Endothelial cell of umbilical vein (primary cell): ENCODE measurements around the gene VASH2. TPM values are rescaled to one million over a fixed set of nuclear protein-coding genes. Genes with fewer than 3 reads are reported as not detected.
"Not testable (repeated sequence)": the region's sequence is repeated elsewhere in the genome, so short reads cannot be mapped to it uniquely, and the experiment has no call there.

Source experiments
- BruUV-seq: library from RNA; stranded (reverse); fragments of 400-500 nt; replicated peaks from 2 replicates; lab custom pipeline; 2021; lab: Mats Ljungman, UMichigan
- CTCF ChIA-PET: fragments of 300-600, 350-600 bp; sonication (Branson Sonifier 250); formaldehyde crosslinking; loops from one replicate; lab custom pipeline; 2021; ENCODE audit warnings: antibody characterized with exemption, inconsistent platforms; lab: Charles Lee
- POLR2A ChIA-PET: fragments of 300-600, 350-600 bp; sonication (Branson Sonifier 250); formaldehyde crosslinking; loops from one replicate; lab custom pipeline; 2021; ENCODE audit warnings: antibody characterized with exemption, inconsistent platforms; lab: Charles Lee
- DNase-seq: peaks from one replicate; pipeline ENCODE4 v3.0.0-alpha.2; 2011; ENCODE audit warnings: low read depth, low spot score
- FAIRE-seq: peaks from 2 replicates; lab custom pipeline; 2011; peaks lifted over from hg19 to GRCh38; lab: Jason Lieb, UNC
- H2AFZ ChIP-seq: 2 replicates; pipeline ENCODE4 v1.6.0; 2012; ENCODE audit warnings: low read depth, low read length, control low read depth, inconsistent platforms
- H3K27ac ChIP-seq: 2 replicates; pipeline ENCODE4 v1.5.1; 2011; ENCODE audit warnings: low read depth, mild to moderate bottlenecking, control low read depth, low read length, moderate library complexity; ENCODE audit not compliant: insufficient read depth
- H3K27me3 ChIP-seq, 2 experiments: 2 replicates each; pipeline versions ENCODE4 v1.6.0 to v1.6.1; 2011; ENCODE audit warnings: low read length in 2 of 2, mixed read lengths in 1 of 2; ENCODE audit not compliant: control insufficient read depth in 2 of 2, insufficient read depth in 2 of 2
- H3K36me3 ChIP-seq, 2 experiments: 2 replicates in 1 of 2; 3 replicates in 1 of 2; pipeline ENCODE4 v1.5.1; 2011; ENCODE audit warnings: low read length in 2 of 2, mild to moderate bottlenecking in 1 of 2, moderate library complexity in 1 of 2; ENCODE audit not compliant: control insufficient read depth in 2 of 2, insufficient read depth in 2 of 2; ENCODE audit errors: extremely low read depth in 1 of 2
- H3K4me1 ChIP-seq: 3 replicates; pipeline ENCODE4 v1.5.1; 2011; ENCODE audit warnings: mild to moderate bottlenecking, low read length; ENCODE audit not compliant: control insufficient read depth, insufficient read depth; ENCODE audit errors: extremely low read depth
- H3K4me2 ChIP-seq: 2 replicates; pipeline ENCODE4 v1.6.1; 2011; ENCODE audit warnings: low read length, control low read depth, mixed read lengths; ENCODE audit not compliant: insufficient read depth
- H3K4me3 ChIP-seq, 3 experiments: fragments of 200-600 bp in 1 of 3; sonication (generic), shearing (Covaris generic) in 1 of 3; replicated peaks in 1 of 3; 2 replicates each; pipeline ENCODE4 v1.5.1; 2011 to 2016; ENCODE audit warnings: control low read depth in 3 of 3, low read length in 3 of 3, mild to moderate bottlenecking in 2 of 3, inconsistent platforms in 1 of 3, low read depth in 1 of 3, moderate library complexity in 1 of 3; ENCODE audit not compliant: insufficient read depth in 1 of 3
- H3K79me2 ChIP-seq: 2 replicates; pipeline ENCODE4 v1.6.0; 2012; ENCODE audit warnings: low read length, inconsistent platforms; ENCODE audit not compliant: control insufficient read depth, insufficient read depth
- H3K9ac ChIP-seq: replicated peaks from 2 replicates; pipeline ENCODE3; 2011; ENCODE audit warnings: low read length, control low read depth; ENCODE audit not compliant: insufficient read depth; ENCODE audit errors: extremely low read depth
- H3K9me1 ChIP-seq: replicated peaks from 3 replicates; pipeline ENCODE4 v1.6.0; 2011; ENCODE audit warnings: mild to moderate bottlenecking, low read length; ENCODE audit not compliant: control insufficient read depth, insufficient read depth; ENCODE audit errors: extremely low read depth
- H3K9me3 ChIP-seq: replicated peaks from 2 replicates; pipeline ENCODE4 v1.5.1; 2012; ENCODE audit warnings: low read length, inconsistent platforms; ENCODE audit not compliant: control insufficient read depth, insufficient read depth
- H4K20me1 ChIP-seq: replicated peaks from 2 replicates; pipeline ENCODE3; 2011; ENCODE audit warnings: mild to moderate bottlenecking, low read length; ENCODE audit not compliant: control insufficient read depth, insufficient read depth; ENCODE audit errors: extremely low read depth
- EZH2 ChIP-seq: IDR thresholded peaks from 2 replicates; pipeline ENCODE4 v1.6.1; 2012; ENCODE audit warnings: borderline replicate concordance, low read depth, mild to moderate bottlenecking, moderate library complexity, low read length, inconsistent platforms; ENCODE audit not compliant: severe bottlenecking
- FOS ChIP-seq: IDR thresholded peaks from 2 replicates; pipeline ENCODE4 v1.6.1; 2011; ENCODE audit warnings: mild to moderate bottlenecking, low read length, moderate library complexity, borderline replicate concordance; ENCODE audit not compliant: insufficient read depth
- GATA2 ChIP-seq: IDR thresholded peaks from 2 replicates; pipeline ENCODE4 v1.7.0; 2011; ENCODE audit warnings: low read depth, mild to moderate bottlenecking, moderate library complexity, mixed read lengths, low read length; ENCODE audit not compliant: insufficient read length, insufficient read depth
- JUN ChIP-seq: IDR thresholded peaks from 2 replicates; pipeline ENCODE4 v1.6.1; 2011; ENCODE audit warnings: borderline replicate concordance, low read depth; ENCODE audit not compliant: insufficient read length, insufficient read depth
- MYC ChIP-seq: IDR thresholded peaks from one replicate; pipeline ENCODE4 v1.6.1; 2011; ENCODE audit warnings: mild to moderate bottlenecking, low read depth, low read length
- POLR2A ChIP-seq: IDR thresholded peaks from 2 replicates; pipeline ENCODE4 v1.6.1; 2012; ENCODE audit warnings: low read depth, mild to moderate bottlenecking, control low read depth, low read length
- POLR2AphosphoS5 ChIP-seq: IDR thresholded peaks from 2 replicates; pipeline ENCODE4 v1.6.1; 2012; ENCODE audit warnings: low read depth, mild to moderate bottlenecking, control low read depth, low read length, moderate library complexity; ENCODE audit not compliant: insufficient read depth
- dilution Hi-C: fragments of 300-500 bp; cut with MboI; formaldehyde crosslinking; loops from one replicate; pipeline ENCODE4 v1.15.0; 2019; ENCODE audit warnings: low sequenced_read_pairs; ENCODE audit not compliant: extremely low pct_ligation_motif_present
- intact Hi-C: fragments of 100-400 bp; cut with micrococcal nuclease; formaldehyde crosslinking; loops from one replicate; pipeline ENCODE4 v1.10.0; 2022
- polyA plus RNA-seq, 4 experiments: library from polyadenylated mRNA; depleted of rRNA in 3 of 4; stranded (reverse) in 3 of 4; unstranded in 1 of 4; fragments of >200 nt; gene quantifications; 2 replicates each; pipeline versions ENCODE4 v1.2.1 to v1.2.3, GENCODE V29; 2011 to 2012; ENCODE audit warnings: missing spikeins in 1 of 4
- total RNA-seq: library from RNA; stranded (reverse); gene quantifications from 2 replicates; pipeline ENCODE4 v1.2.3, GENCODE V29; 2021
- TF ChIP-seq, protein P1 (sequence below), 2 donors: IDR thresholded peaks; 1 replicate in 1 of 2; 2 replicates in 1 of 2; pipeline ENCODE4 v1.5.1; 2011; ENCODE audit warnings: low read length in 2 of 2, mild to moderate bottlenecking in 2 of 2, moderate library complexity in 2 of 2, control low read depth in 1 of 2, inconsistent platforms in 1 of 2, low read depth in 1 of 2; ENCODE audit not compliant: insufficient read depth in 1 of 2; ENCODE audit errors: extremely low read depth in 1 of 2
- TF ChIP-seq, protein P2 (sequence below): IDR thresholded peaks from 2 replicates; pipeline ENCODE4 v1.6.1; 2011; ENCODE audit not compliant: insufficient read depth, insufficient read length

Gene VASH2
- total and polyA plus RNA-seq, 2 donors (not counting 3 experiments of a cell fraction or from before 2014, with no cell fraction given): 0.70 to 2.9 TPM

DNA sequence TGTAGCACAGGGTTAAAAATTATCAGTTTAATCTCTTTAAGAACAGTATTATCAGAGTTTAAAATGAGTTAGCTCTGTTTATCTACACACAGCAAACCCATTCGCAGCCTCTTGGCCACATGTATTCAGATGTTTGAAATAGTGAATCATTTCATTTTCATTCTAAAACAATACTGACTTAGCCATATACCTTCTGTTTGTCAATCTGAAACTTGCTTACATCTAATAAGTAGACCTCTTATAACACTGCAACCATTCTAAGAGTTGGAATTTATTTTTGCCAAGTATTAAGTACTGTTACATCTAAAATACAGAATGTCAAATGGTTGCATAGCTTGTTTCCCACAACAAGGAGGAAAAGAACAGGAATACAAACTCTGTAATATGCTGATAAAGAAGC is 39.9 kb downstream of the VASH2 start:
- intact Hi-C loops: no loop called here
- Histone ChIP-seq H3K4me2 (no peak overlapping the region), H3K4me3 (no peak overlapping the region), H3K9me1 (no peaks in the 10 kb centered on the region), H3K36me3 (peaks cover 0 to 4% of the 10 kb centered on the region in 2 experiments), H4K20me1 (no peaks in the 10 kb centered on the region), H3K27ac (no peak overlapping the region), H2AFZ (no peak overlapping the region), H3K9me3 (no peaks in the 10 kb centered on the region), H3K9ac (no peak overlapping the region), H3K79me2 (no peaks in the 10 kb centered on the region), H3K4me1 (no peaks in the 10 kb centered on the region), H3K27me3 (no peaks in the 10 kb centered on the region)
- FAIRE-seq: no peak
- TF ChIP-seq FOS (no peak), MYC (no peak), POLR2A (no peak), GATA2 (no peak), EZH2 (no peak), POLR2AphosphoS5 (no peak), JUN (no peak)
- TF ChIP-seq, protein P1, sequence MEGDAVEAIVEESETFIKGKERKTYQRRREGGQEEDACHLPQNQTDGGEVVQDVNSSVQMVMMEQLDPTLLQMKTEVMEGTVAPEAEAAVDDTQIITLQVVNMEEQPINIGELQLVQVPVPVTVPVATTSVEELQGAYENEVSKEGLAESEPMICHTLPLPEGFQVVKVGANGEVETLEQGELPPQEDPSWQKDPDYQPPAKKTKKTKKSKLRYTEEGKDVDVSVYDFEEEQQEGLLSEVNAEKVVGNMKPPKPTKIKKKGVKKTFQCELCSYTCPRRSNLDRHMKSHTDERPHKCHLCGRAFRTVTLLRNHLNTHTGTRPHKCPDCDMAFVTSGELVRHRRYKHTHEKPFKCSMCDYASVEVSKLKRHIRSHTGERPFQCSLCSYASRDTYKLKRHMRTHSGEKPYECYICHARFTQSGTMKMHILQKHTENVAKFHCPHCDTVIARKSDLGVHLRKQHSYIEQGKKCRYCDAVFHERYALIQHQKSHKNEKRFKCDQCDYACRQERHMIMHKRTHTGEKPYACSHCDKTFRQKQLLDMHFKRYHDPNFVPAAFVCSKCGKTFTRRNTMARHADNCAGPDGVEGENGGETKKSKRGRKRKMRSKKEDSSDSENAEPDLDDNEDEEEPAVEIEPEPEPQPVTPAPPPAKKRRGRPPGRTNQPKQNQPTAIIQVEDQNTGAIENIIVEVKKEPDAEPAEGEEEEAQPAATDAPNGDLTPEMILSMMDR (IDR thresholded peaks at IDR 0.05; ENCODE audit: extremely low read depth in 1 of 2, insufficient read depth in 1 of 2, low read depth in 1 of 2, low read length in 2 of 2): no peak
- TF ChIP-seq, protein P2, sequence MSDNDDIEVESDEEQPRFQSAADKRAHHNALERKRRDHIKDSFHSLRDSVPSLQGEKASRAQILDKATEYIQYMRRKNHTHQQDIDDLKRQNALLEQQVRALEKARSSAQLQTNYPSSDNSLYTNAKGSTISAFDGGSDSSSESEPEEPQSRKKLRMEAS: no peak
- dilution Hi-C loops: no loop called here
- ChIA-PET CTCF (interaction anchor here (1.0 to 2.2 kb wide), 2 partner anchors 241 to 325 kb away, joined by 3 to 5 read pairs; no protein-coding TSS in a partner anchor), POLR2A (no interaction called here)
- no TSS peak for BruUV-seq
- DNase-seq: no peak

DNA sequence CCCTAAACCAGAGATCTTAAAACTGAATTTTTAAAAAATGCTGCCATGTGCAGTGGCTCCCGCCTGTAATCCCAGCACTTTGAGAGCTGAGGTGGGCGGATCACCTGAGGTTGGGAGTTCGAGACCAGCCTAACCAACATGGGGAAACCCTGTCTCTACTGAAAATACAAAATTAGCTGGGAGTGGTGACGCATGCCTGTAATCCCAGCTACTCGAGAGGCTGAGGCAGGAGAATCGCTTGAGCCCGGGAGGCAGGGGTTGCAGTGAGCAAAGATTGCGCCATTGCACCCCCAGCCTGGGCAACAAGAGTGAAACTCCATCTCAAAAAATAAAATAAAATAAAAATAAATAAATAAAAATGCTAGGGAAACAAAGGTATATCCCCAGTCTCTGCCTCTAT is 43.6 kb downstream of the VASH2 start:
- H3K9me3 ChIP-seq, FAIRE-seq, POLR2A ChIA-PET, H3K4me3 ChIP-seq, H3K27me3 ChIP-seq, H3K9me1 ChIP-seq, H4K20me1 ChIP-seq, H3K4me1 ChIP-seq, H3K27ac ChIP-seq, H3K4me2 ChIP-seq, H3K36me3 ChIP-seq, DNase-seq, H3K9ac ChIP-seq, BruUV-seq, H3K79me2 ChIP-seq, dilution Hi-C loops, H2AFZ ChIP-seq, intact Hi-C loops: not testable (repeated sequence)
- CTCF ChIA-PET: interaction anchor here (1.2 to 5.2 kb wide), 7 partner anchors 133 to 1313 kb away, joined by 3 to 49 read pairs (median 5); no protein-coding TSS in a partner anchor
